ENCODE measurements around the gene ADARB1.

DNA sequence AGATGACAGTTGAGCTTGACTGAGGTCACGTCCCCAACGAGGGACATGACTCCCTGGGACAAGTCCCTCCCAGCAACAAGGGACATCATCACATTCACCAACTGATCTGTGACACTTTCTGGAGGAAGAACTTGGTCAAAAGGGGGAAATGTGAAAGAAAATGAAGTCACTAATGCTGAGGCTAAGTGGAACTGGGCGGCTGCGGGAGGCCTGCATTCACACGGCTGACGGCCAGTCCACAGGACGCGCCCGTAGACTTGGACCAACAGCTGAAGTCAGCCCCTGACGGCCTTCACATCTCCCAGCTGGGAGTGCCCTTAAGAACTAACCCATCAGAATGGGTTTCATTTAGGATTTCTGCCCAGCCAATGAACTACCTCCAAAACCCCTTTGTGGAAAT lies 186.7 kb downstream of the ADARB1 start:
- no peak for TF ChIP-seq EZH2phosphoT487 (IDR thresholded peaks at IDR 0.05; ENCODE audit: low read depth, severe bottlenecking, unreplicated experiment)
- TF ChIP-seq EZH2 (IDR thresholded peaks at IDR 0.05; ENCODE audit: borderline replicate concordance) = no peak
